HG03565 (cell line): Measurements from ENCODE around the gene FGF10.

Experiments used
- ATAC-seq: cut with Tn5 transposase; IDR thresholded peaks from one replicate; pipeline ENCODE4 v1.9.1; 2021; ENCODE audit warnings: mild to moderate bottlenecking, moderate library complexity; ENCODE audit not compliant: unreplicated experiment

The FGF10 gene

DNA sequence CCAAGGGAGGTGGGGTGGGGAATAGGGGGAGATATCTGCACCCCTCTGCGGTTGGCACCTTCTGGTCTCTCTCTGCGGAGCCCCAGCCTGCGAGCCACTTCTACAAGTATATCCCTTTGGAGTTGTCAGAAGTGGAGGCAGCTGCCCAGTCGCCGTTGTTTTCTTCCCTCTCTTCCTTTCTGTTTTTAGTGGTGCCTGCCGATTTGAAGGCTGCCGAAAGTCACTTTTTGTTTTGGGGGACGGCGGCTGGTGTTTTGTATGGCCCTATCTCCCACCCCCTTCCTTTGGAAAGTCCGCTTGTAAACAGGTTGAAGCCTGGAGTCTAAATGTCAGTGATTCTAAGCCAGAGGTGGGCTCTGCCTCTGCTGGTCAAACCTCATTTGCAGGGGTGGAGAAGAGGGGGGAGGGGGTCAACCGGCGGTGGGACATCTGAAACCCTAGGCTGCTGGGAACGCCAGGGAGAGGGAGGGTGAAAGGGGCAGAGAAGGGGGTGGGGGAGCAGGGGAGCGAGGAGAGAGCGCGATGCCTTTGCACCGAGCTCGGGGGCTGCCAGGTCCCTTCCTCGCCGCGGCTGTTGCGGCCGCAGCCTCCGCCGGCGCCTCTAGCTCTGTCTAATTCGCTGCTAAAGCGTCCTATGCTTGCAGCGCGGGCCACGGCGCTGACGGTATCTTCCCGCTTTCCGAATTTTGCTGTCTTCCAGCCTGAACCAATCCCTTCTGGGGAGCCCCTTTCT, at the start of gene FGF10:
Gene FGF10 (minus strand): TSS at position 331 of the 733 bp plus-strand sequence. CDS start 738 bp downstream, outside the sequence.
- no peak for ATAC-seq

DNA sequence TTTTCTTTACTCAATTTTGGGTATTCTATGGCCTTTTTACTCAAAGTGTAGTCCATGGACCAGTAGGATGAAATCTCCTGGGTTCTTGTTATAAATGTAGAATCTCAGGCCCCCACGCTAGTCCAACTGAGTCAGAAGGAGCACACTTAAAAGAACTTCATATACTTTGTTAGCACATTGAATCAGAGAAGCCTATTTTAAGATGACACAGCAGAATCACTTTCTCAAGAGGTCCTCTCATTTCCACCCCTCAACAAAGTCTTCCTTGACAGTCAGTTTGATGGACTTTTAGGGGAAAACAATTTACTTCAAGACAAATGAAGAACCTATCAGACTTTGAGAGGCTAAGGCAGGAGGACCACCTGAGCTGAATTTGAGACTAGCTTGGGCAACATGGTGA, 37.7 kb upstream of the FGF10 start:
- no peak for ATAC-seq

DNA sequence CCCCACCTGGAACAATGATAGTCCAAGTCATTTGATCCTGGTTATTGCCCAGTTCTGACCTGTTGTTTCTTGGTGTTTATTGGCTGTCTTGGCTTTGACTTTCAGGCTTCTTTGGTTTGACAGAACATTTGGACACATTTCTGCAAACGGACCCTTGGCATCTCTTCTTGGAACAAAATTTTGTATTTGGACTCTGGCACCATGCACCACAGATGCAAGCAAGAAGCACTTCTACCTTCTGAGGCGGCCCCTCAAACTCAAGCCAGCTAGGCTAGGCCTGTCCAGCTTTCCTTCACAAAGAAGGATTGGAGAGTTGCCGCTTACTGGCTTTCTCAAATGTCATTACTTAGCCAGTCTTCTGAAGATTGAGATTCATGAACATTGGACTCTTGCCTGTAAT, 23.1 kb upstream of the FGF10 start:
- no peak for ATAC-seq

DNA sequence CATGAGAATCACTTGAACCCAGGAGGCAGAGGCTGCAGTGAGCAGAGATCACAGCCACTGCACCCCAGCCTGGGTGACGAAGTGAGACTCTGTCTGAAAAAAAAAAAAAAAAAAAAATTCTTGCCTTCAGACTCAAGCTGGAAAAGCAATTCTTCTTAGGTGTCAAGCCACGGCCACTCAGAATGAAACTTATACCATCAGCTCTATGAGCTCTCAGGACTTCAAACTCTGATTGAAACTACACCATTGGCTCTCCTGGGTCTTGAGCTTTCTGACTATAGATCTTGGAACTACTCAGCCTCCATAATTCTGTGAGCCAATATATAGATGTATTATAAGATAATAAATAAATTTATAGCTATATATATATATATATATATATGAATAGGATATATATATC, 12.9 kb upstream of the FGF10 start:
- ATAC-seq, result peak; percentile 89

DNA sequence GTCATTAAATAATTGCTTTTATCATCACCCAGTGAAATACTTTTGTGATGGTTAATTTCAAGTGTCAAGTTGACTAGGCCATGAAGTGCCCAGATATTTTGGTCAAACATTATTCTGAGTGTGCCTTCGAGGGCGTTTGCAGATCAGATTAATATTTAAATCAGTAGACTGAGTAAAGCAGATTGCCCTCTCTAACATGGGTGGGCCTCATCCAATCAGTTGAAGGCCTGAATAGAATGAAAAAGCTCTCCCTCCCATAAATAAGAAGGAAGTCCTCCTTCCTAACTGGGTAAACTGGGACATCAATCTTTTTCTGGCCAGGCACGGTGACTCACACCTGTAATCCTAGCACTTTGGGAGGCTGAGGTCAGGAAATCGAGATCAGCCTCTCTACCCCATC, 12.4 kb upstream of the FGF10 start:
- ATAC-seq, result no peak

DNA sequence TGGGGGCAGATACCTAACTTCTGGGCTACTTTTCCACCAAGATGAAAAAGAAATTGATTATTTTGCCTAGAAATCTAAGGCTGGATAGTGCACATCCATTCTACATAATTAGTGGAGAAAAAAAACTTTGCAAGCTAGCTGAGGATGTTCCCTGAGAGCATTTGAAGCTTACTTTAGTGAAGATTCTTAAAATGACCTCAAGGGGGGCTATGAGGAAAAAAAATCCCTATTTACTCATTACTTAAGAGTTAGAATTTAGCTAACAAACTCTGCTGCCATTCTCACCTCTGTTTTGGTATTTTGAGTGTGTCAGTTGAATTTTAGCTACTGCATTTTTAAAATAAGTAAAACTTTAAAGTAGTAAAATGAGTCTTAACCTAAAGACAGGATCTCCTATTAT, 9.2 kb upstream of the FGF10 start:
- no peak for ATAC-seq

DNA sequence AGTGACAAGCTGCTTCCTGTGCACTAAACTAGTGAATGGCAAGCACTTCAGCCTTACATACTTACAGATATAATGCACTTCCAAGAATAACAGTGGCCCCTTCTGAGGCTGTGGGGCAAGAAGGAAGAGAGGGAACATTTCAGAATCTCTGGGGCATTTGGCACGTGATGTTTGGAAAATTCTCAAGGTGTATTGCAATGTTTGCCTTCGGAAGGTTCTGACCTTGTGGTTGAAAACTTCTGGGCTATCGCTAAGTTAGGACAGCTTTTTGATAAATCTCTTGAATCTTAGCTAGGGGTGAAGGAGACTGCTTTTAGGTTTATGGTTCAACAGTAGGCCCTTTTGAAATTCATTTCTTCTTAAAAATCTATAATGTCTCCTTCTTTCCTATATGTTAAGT, 7.1 kb upstream of the FGF10 start:
- no peak for ATAC-seq

DNA sequence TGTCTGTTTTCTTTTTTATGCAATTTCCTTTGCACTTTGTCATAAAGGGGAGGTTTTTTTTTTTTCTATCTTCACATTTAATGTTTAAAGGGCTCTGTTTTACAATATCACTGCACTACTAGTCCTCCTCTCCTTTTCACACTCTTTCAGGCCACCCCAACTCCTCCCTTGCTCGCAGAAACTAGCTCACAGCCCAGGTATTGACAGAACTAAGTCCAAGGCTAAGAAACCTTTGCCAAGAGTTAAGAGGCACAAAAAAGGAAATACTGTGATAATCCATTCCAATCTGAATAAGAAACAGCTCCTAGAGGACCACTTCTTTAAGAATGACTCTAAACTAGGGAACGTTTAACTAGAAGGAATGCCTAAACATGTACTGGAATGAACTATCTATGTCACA, 1.1 kb upstream of the FGF10 start:
- no peak for ATAC-seq

DNA sequence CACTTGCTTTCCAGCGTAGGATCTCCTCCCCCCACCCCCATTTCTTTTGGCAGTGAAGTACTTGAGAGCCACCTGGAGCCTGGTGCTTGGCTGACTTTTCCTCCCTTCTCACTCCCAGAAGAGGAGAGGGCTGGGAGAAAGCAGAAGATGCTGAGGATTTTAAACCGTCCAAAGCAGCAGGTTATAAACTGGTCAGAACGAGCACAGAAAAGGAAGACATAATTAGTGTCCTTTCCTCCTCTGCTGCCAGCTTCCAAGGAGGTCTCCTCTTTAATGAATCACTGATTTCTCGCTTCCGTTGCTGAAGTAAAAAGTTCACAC, 563 bp upstream of the FGF10 start:
- no peak for ATAC-seq

DNA sequence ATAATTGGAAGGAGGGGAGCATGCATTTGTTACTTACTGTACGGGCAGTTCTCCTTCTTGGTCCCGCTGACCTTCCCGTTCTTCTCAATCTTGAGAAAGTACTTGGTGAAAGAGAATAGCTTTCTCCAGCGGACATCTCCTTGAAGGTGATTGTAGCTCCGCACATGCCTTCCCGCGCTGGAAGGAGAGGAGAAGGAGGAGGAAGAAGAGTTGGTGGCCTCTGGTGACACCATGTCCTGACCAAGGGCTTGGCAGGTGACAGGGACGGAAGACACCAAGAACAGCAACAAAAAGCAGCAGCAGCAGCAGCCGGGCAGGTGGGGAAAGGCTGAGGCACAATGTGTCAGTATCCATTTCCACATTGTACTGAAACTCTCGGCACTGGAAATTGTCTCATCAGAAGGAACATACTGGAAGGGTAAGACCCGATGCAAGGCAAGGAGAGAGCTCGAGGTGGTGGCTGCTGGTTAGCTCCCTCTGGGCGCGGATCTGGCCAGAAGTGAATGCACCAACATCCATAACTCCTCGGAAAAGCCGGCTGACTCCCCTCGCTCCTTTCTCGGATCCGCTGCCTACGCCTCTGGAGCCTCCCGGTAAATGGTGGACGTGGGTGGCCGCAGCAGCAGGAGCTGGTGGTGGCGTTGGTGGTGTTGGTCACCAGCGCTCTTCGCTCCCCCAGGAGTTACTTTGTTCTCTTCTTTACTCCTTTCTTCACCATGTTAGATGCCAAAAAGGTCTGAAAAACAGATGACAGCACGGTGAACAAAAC, 715 bp downstream of the FGF10 start:
- no peak for ATAC-seq

DNA sequence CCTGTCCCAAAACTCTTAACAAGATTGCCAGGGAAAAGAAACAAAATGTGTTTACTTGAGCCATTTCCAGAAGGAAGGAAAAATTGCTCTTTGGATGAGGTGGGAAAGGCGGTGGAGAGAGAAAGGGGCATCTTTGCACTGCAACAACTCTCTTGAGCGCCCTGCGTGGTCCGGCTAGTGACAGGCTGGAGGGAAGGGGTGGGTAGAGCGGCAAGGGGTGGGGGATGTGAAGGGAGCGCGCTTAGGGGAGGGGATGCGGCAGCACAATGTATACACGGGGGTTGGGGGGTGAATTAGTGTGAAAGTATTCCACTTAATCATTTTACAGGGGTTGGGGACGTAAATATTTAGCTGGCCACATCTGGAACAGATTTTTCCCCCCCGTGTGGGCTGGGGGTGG, 1.3 kb downstream of the FGF10 start:
- ATAC-seq, result no peak

DNA sequence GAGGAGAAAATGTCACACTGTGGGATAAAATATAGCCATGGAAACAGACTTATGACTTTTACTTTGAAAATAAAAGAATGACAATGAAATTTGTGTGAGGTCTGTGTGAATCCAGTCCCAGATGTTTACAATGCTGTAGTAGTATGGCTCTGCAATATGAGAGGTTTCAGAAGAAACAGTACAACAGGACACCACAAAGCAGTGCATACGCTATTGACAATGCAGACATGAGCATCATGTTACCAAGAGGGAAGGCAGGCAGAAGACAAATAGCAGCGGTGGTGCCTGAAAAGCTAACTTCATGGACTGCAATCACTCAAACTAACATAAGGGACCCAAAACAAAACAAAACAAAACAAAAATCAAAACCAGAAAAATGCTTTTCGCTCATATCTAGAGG, 1.8 kb downstream of the FGF10 start:
- no peak for ATAC-seq

DNA sequence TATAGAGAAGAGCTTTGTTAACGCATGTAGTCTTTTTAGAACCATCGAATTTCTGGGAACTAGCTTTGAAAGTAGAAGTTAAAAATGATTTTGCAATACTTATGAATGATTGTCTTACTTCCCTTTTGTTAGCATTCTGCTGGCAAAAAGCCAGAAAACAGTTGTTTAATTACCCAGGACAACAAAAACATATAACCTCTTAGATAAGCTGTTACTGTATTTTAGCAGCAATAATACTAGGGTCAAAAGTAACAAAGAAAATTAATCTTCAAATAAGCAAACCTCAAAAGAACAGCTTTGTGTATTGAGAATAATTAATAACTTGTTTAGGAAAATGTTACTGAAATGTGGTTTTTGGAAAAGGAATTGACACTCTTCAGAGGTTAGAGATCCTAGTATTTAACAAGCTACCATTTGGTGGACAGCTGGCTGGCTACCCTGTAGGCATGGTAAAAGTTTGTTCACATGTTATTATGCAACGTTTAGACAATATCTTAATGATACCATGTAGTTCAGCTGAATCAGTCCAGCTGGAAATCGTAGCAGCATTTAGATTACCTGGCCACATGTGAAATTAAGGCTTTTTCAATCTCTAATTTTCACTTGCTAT, 3.8 kb downstream of the FGF10 start:
- ATAC-seq, result no peak

DNA sequence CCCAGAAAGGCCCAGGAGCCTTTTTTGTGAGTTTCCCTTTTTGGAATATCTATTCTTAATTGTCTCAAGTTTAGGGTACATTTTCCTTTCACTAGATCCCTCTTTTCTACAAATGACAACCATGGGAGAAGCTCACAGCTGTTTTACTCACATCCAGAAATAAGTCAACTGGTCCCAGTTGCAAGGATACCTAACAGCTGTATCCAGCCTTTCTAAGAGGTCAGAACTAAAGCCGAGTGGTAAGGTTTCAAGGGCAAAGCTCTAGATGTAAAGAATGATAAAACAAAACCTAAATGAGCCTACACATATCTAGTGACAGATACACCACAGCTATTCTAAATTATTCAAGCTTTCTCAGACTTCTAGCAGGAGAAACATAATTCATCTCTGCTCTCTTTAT, 4.4 kb downstream of the FGF10 start:
- no peak for ATAC-seq

DNA sequence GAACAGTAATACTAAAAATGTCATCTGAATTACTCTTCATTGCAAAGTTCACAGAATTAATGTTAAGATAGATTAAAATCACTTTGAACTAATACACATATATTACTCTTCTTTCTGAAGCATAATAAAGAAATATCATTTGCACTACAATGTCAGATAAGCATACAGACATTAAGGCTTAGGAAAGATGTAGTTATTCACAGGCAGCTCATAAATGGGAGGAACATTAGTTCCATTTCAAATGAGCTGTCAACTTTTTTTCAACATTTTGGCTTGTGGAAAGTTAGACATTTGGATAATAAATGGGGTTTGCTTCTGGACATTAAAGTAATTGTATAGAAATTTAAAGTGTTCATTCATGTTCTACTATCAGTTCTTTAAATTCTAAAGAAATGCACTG, 6.3 kb downstream of the FGF10 start:
- no peak for ATAC-seq

DNA sequence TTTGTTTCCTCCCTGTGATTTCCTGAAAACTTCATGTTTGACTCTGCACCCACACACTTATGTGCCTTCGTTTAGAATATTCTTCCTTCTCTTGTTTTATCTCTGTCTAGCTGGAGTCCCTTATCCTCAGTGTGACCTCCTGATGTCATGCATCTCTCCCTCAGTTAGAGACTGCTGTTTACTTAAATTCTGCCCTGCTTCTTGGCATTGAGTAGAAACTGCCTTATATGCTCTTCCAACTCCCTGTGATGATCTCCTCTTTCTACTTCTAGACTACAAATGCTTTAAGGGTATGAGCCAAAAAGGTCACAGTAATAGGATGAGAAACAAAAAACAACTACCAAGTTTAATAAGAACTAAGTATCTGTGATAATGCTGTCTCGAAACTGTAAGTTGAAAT, 12.2 kb downstream of the FGF10 start:
- ATAC-seq, result no peak

DNA sequence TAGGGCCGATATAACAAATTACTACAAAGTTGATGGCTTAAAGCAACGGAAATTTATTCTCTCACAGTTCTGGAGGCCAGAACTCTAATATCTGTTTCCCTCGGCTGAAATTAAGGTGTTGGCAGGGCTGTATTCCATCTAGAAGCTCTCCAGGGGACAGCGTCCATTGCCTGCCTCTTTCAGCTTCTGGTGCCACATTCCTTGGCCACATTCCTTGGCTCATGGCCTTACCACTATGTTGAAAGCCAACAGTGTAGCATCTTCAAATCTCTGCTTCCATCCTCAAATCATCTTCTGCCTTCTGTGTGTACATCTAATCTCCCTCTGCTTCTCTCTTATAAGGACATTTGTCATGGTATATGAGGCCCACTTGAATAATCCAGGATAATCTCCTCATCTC, 17.2 kb downstream of the FGF10 start:
- no peak for ATAC-seq

DNA sequence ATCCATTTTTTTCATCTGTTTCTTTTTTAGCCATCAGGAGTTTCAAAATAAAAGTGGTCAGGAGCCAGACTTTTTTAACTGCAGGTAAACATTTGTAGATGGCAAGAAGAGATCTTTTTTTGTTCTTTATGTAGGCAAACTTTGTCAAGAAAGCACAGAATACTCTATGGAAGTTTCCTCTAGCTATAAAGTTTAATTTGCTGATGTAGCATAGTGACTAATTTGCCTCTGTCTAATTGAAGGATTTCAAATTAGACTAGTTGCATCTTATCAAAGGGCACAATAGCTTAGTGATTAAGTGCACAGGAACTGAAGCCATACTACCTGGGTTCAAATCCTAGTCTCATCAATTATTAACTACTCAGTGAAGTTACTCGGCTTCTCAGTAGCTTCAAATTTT, 22.0 kb downstream of the FGF10 start:
- no peak for ATAC-seq

DNA sequence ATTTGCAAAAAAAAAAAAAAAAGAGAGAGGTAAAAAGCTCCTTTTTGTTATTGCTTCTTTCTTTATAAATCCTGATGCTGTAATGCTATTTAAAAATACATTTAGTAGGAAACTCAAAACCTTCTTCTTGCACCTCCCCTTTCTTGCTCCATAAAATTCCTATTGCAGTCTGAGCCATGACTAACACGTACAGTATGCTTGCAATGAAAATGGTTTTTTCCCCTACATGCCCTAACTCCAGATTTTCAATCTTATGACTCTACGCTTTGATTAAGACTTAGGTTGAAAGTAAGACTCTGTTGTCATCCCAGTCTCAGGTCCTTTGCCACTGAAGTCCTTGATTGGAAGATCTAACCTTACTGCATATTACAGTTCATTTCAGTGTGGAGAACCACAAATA, 23.9 kb downstream of the FGF10 start:
- no peak for ATAC-seq

DNA sequence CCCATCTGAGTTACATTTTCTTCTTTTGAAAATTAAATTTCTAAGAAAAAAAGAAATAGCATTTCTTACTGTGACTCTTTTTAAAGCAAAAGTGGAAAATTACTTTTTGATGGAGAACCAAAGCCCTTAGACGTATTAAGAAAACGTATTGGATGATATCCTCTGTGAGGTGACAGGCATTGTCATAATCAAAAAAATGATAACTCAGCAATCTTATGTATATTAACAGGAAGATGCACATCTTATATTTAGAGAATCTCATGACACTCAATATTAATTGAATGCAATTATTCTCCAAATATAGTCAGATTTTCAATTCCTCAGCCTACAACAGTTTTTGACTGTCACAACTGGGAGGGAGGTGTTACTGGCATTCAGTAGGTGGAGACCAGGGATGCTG, 25.1 kb downstream of the FGF10 start:
- no peak for ATAC-seq

DNA sequence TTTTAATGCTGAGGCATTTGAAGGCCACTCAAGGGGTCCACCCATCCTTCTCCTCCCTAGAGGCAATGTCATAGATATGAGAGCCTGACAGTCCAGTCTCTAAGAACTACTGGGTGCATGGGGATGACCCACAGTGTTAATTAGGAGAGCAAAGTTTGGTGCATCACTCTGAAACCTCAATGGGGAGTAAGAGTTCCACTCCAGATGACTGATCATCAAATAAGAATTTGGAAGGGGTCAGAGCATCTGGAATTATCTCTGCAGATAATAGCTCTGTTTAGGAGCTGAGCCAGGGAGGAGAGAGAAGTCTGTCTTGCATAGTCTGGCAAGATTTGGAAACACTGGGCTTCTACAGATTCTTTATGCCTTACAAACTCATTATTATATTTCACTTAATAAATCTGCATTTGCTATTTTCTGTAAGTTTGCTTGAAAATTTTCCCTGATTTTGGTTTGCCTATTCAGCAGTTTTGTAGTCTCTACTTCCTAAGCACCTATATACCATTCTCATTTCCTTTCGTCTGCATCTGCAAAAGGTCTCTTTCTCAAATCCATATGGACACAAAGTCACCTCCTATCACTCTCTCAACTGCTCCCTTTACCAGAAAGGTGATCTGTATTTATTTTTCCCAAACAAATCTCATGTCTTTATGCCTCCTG, 27.7 kb downstream of the FGF10 start:
- ATAC-seq, result no peak

DNA sequence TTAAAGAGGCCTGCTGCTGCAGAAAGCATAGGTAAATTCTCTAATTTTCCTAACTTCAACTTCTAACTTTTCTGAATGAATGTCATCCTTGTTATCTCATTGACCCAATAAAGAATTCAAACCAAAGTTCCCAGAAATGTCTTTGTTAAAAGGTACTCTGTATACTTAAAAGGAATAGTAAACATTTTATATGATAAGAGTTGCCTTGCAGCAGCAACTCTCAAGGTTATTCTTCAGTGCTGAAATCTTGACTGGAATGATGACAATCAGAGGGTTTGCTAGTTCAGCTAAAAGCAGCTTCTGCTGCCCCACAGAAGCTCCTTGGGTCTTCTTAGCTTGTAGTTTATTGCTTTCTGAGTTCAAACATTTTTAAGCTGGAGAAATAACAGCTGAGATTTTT, 28.3 kb downstream of the FGF10 start:
- no peak for ATAC-seq
